Gastrocnemius medialis (tissue), 4 donors: ENCODE measurements around the gene OPN1SW.

Source experiments
- POLR2A ChIP-seq, 2 donors: fragments of 450-650 bp; IDR thresholded peaks; one replicate each; pipeline ENCODE4 v1.6.1; 2017; ENCODE audit warnings: antibody characterized with exemption in 2 of 2, mild to moderate bottlenecking in 2 of 2, moderate library complexity in 2 of 2
- TF ChIP-seq, protein P1 (sequence below), 5 experiments: fragments of 450-650 bp in 3 of 5; fragments of 200-600 bp in 2 of 5; sonication (generic) in 2 of 5; IDR thresholded peaks in 4 of 5; conservative IDR thresholded peaks in 1 of 5; 1 replicate in 4 of 5; 2 replicates in 1 of 5; pipeline ENCODE4 v1.5.1; 2016 to 2019; ENCODE audit warnings: antibody characterized with exemption in 5 of 5, mild to moderate bottlenecking in 3 of 5, moderate library complexity in 3 of 5

DNA sequence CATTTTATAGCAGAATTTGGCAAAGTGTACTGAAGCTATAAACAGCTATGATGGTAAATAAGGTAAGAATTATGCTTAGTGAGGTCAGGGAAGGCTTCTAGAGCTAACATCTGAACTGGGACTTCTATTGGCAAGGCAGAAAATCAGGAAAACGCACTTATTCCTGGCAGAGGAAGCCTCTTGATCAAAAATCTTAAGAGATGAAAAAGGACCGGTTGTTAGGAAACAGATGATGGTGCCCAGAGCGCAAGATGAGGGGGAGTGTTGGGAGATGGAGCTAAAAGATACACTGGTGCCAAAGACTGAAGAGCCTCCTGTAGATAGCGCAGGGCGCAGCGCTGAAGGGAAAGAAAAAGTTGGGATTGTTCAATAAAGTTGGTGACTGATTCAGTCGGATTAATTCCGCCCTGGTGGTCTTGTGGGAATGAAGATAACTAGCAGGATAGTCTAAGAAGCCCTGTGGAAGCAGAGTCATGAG lies 37.0 kb downstream of the OPN1SW start:
- TF ChIP-seq, protein P1, sequence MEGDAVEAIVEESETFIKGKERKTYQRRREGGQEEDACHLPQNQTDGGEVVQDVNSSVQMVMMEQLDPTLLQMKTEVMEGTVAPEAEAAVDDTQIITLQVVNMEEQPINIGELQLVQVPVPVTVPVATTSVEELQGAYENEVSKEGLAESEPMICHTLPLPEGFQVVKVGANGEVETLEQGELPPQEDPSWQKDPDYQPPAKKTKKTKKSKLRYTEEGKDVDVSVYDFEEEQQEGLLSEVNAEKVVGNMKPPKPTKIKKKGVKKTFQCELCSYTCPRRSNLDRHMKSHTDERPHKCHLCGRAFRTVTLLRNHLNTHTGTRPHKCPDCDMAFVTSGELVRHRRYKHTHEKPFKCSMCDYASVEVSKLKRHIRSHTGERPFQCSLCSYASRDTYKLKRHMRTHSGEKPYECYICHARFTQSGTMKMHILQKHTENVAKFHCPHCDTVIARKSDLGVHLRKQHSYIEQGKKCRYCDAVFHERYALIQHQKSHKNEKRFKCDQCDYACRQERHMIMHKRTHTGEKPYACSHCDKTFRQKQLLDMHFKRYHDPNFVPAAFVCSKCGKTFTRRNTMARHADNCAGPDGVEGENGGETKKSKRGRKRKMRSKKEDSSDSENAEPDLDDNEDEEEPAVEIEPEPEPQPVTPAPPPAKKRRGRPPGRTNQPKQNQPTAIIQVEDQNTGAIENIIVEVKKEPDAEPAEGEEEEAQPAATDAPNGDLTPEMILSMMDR (IDR thresholded peaks at IDR 0.05 in 4 of 5, conservative IDR thresholded peaks at IDR 0.05 in 1 of 5) = no peak
- no peak for TF ChIP-seq POLR2A (IDR thresholded peaks at IDR 0.05)
